CD8-positive, alpha-beta memory T cell (primary cell): Measurements from ENCODE around the gene MAP2. TPM values are rescaled to one million over a fixed set of nuclear protein-coding genes. Genes with fewer than 3 reads are reported as not detected.
"Not testable (repeated sequence)": the region's sequence is repeated elsewhere in the genome, so short reads cannot be mapped to it uniquely, and the experiment has no call there.

Experiments used
- CTCF ChIA-PET: fragments of 350-600 bp; sonication (Branson Sonifier 250); formaldehyde crosslinking; loops from one replicate; lab custom pipeline; 2021; ENCODE audit warnings: antibody characterized with exemption; lab: Charles Lee
- POLR2A ChIA-PET: fragments of 350-600 bp; sonication (Branson Sonifier 250); formaldehyde crosslinking; loops from one replicate; lab custom pipeline; 2021; ENCODE audit warnings: antibody characterized with exemption; lab: Charles Lee
- DNase-seq, 5 donors: peaks; one replicate each; pipeline versions ENCODE4 v3.0.0 to v3.0.0-alpha.2; 2020 to 2022; ENCODE audit warnings: mixed read lengths in 1 of 5
- H3K27ac ChIP-seq: one replicate; pipeline ENCODE4 v1.7.0; 2013; ENCODE audit warnings: low read depth, mild to moderate bottlenecking, low read length, moderate library complexity
- H3K27me3 ChIP-seq: 2 replicates; pipeline ENCODE4 v1.7.0; 2013; ENCODE audit warnings: low read length, mild to moderate bottlenecking; ENCODE audit not compliant: insufficient read depth, poor library complexity, severe bottlenecking
- H3K36me3 ChIP-seq: 2 replicates; pipeline ENCODE4 v1.7.0; 2013; ENCODE audit warnings: mild to moderate bottlenecking, low read length, moderate library complexity; ENCODE audit not compliant: insufficient read depth
- H3K4me1 ChIP-seq: 2 replicates; pipeline ENCODE4 v1.7.0; 2013; ENCODE audit warnings: mild to moderate bottlenecking, low read length, moderate library complexity; ENCODE audit not compliant: insufficient read depth
- H3K4me3 ChIP-seq: 2 replicates; pipeline ENCODE4 v1.7.0; 2013; ENCODE audit warnings: mild to moderate bottlenecking, low read length
- H3K9me3 ChIP-seq: 2 replicates; pipeline ENCODE4 v1.7.0; 2013; ENCODE audit warnings: mild to moderate bottlenecking, low read length
- H3K27ac Mint-ChIP-seq, 8 donors: one replicate each; pipeline ENCODE4 v1.8.0; 2020 to 2021; ENCODE audit warnings: mixed read lengths in 8 of 8, mild to moderate bottlenecking in 6 of 8, inconsistent platforms in 3 of 8, moderate library complexity in 3 of 8
- H3K27me3 Mint-ChIP-seq, 2 donors: one replicate each; pipeline ENCODE4 v1.8.0; 2020 to 2021; ENCODE audit warnings: mixed read lengths in 2 of 2, mild to moderate bottlenecking in 1 of 2, moderate library complexity in 1 of 2
- H3K36me3 Mint-ChIP-seq, 3 donors: one replicate each; pipeline ENCODE4 v1.8.0; 2020 to 2021; ENCODE audit warnings: mixed read lengths in 3 of 3, inconsistent platforms in 1 of 3, mild to moderate bottlenecking in 1 of 3
- H3K4me1 Mint-ChIP-seq, 3 donors: one replicate each; pipeline ENCODE4 v1.8.0; 2020 to 2021; ENCODE audit warnings: mixed read lengths in 3 of 3, inconsistent platforms in 1 of 3, mild to moderate bottlenecking in 1 of 3
- H3K4me3 Mint-ChIP-seq, 7 donors: one replicate each; pipeline ENCODE4 v1.8.0; 2020 to 2021; ENCODE audit warnings: mixed read lengths in 7 of 7, mild to moderate bottlenecking in 6 of 7, moderate library complexity in 4 of 7, inconsistent platforms in 2 of 7
- H3K9me3 Mint-ChIP-seq, 5 donors: one replicate each; pipeline ENCODE4 v1.8.0; 2020 to 2022; ENCODE audit warnings: mixed read lengths in 5 of 5, mild to moderate bottlenecking in 3 of 5, moderate library complexity in 2 of 5, inconsistent platforms in 1 of 5
- polyA plus RNA-seq: library from polyadenylated mRNA; unstranded; fragments of 300-500 nt; fragmentation: Illumina TruSeq; gene quantifications from one replicate; pipeline ENCODE4 v1.2.3, GENCODE V29; 2021
- total RNA-seq, 2 experiments: library from RNA; stranded (reverse); gene quantifications; one replicate each; pipeline ENCODE4 v1.2.3, GENCODE V29; 2021

MAP2 gene
- total and polyA plus RNA-seq, 3 experiments from 2014 or later = 0.08 TPM; not detected in 2

GRCh38 chr2:209593930-209594329 is 170.1 kb downstream of the MAP2 start:
- POLR2A ChIA-PET = no interaction called here
- no peak overlapping the region for H3K4me3 ChIP-seq
- no peaks in the 10 kb centered on the region for H3K27me3 ChIP-seq

GRCh38 chr2:209596262-209596661 is 172.4 kb downstream of the MAP2 start:
- Mint-ChIP-seq H3K4me3 (no peak overlapping the region), H3K9me3 (peaks cover 0 to 4% (median 3%) of the 10 kb centered on the region in 5 donors), H3K27ac (no peak overlapping the region), H3K4me1 (no peaks in the 10 kb centered on the region), H3K27me3 (no peaks in the 10 kb centered on the region), H3K36me3 (no peaks in the 10 kb centered on the region)
- Histone ChIP-seq H3K4me1 (no peaks in the 10 kb centered on the region), H3K9me3 (no peaks in the 10 kb centered on the region), H3K4me3 (no peak overlapping the region), H3K27ac (no peak overlapping the region), H3K36me3 (no peaks in the 10 kb centered on the region), H3K27me3 (no peaks in the 10 kb centered on the region)
- ChIA-PET POLR2A (no interaction called here), CTCF (no interaction called here)
- no peak for DNase-seq

More at GRCh38 chr2:209593930-209594329, 170.1 kb downstream of the MAP2 start:
- Histone ChIP-seq H3K9me3 (no peaks in the 10 kb centered on the region), H3K27ac (no peak overlapping the region), H3K36me3 (no peaks in the 10 kb centered on the region), H3K4me1 (no peaks in the 10 kb centered on the region)
- DNase-seq = no peak
- no peaks in the 10 kb centered on the region for H3K27me3 Mint-ChIP-seq
- H3K4me1 Mint-ChIP-seq = no peaks in the 10 kb centered on the region
- no peak overlapping the region for H3K4me3 Mint-ChIP-seq
- H3K9me3 Mint-ChIP-seq = peaks cover 0 to 5% (median 4%) of the 10 kb centered on the region in 5 donors
- H3K27ac Mint-ChIP-seq = no peak overlapping the region
- CTCF ChIA-PET = no interaction called here
- no peaks in the 10 kb centered on the region for H3K36me3 Mint-ChIP-seq

- H3K4me3 Mint-ChIP-seq, DNase-seq, CTCF ChIA-PET, H3K27ac Mint-ChIP-seq, POLR2A ChIA-PET, H3K27me3 Mint-ChIP-seq, H3K27me3 ChIP-seq, H3K4me1 Mint-ChIP-seq, H3K36me3 Mint-ChIP-seq, H3K4me1 ChIP-seq, H3K4me3 ChIP-seq, H3K9me3 ChIP-seq, H3K9me3 Mint-ChIP-seq, H3K27ac ChIP-seq, H3K36me3 ChIP-seq: not testable (repeated sequence)
These were observed 174.4 kb downstream of the MAP2 start for GRCh38 chr2:209598227-209598626.

- Mint-ChIP-seq H3K36me3 (no peaks in the 10 kb centered on the region), H3K4me1 (no peaks in the 10 kb centered on the region), H3K27ac (no peak overlapping the region), H3K9me3 (peaks cover 0 to 3% (median 0%) of the 10 kb centered on the region in 5 donors), H3K27me3 (no peaks in the 10 kb centered on the region), H3K4me3 (no peak overlapping the region)
- no peak for DNase-seq
- Histone ChIP-seq H3K4me3 (no peak overlapping the region), H3K27ac (no peak overlapping the region), H3K27me3 (no peaks in the 10 kb centered on the region), H3K36me3 (no peaks in the 10 kb centered on the region), H3K9me3 (no peaks in the 10 kb centered on the region), H3K4me1 (no peaks in the 10 kb centered on the region)
- ChIA-PET POLR2A (no interaction called here), CTCF (no interaction called here)
These were observed 176.7 kb downstream of the MAP2 start for GRCh38 chr2:209600341-209601171.

- no peak for DNase-seq
- no peaks in the 10 kb centered on the region for H3K36me3 ChIP-seq
- Mint-ChIP-seq H3K4me1 (no peaks in the 10 kb centered on the region), H3K27me3 (no peaks in the 10 kb centered on the region), H3K4me3 (no peak overlapping the region), H3K36me3 (no peaks in the 10 kb centered on the region), H3K9me3 (peaks cover 0 to 3% (median 0%) of the 10 kb centered on the region in 5 donors), H3K27ac (no peak overlapping the region)
- no peak overlapping the region for H3K4me3 ChIP-seq
- ChIA-PET CTCF (no interaction called here), POLR2A (no interaction called here)
- no peak overlapping the region for H3K27ac ChIP-seq
- no peaks in the 10 kb centered on the region for H3K4me1 ChIP-seq
- no peaks in the 10 kb centered on the region for H3K9me3 ChIP-seq
- no peaks in the 10 kb centered on the region for H3K27me3 ChIP-seq
These were observed 177.7 kb downstream of the MAP2 start for GRCh38 chr2:209601497-209601896.

GRCh38 chr2:209602259-209602658 is 178.4 kb downstream of the MAP2 start:
- peaks cover 0 to 4% (median 0%) of the 10 kb centered on the region in 5 donors for H3K9me3 Mint-ChIP-seq

GRCh38 chr2:209609531-209609930 is 185.7 kb downstream of the MAP2 start:
- Mint-ChIP-seq H3K4me1 (no peaks in the 10 kb centered on the region), H3K27ac (no peak overlapping the region), H3K4me3 (no peak overlapping the region), H3K36me3 (no peaks in the 10 kb centered on the region), H3K9me3 (peaks cover 0 to 9% (median 2%) of the 10 kb centered on the region in 5 donors), H3K27me3 (no peaks in the 10 kb centered on the region)
- H3K4me1 ChIP-seq = no peaks in the 10 kb centered on the region
- no peaks in the 10 kb centered on the region for H3K9me3 ChIP-seq
- ChIA-PET CTCF (no interaction called here), POLR2A (no interaction called here)
- DNase-seq = no peak
- no peak overlapping the region for H3K27ac ChIP-seq
- H3K27me3 ChIP-seq = no peaks in the 10 kb centered on the region
- no peaks in the 10 kb centered on the region for H3K36me3 ChIP-seq
- no peak overlapping the region for H3K4me3 ChIP-seq

More at GRCh38 chr2:209602259-209602658, 178.4 kb downstream of the MAP2 start:
- no peak for DNase-seq
- H3K9me3 ChIP-seq = no peaks in the 10 kb centered on the region
- no peak overlapping the region for H3K4me3 ChIP-seq
- H3K36me3 Mint-ChIP-seq = no peaks in the 10 kb centered on the region
- H3K36me3 ChIP-seq = no peaks in the 10 kb centered on the region
- POLR2A ChIA-PET = no interaction called here
- H3K4me1 ChIP-seq = no peaks in the 10 kb centered on the region
- CTCF ChIA-PET = no interaction called here
- no peaks in the 10 kb centered on the region for H3K27me3 Mint-ChIP-seq
- H3K4me1 Mint-ChIP-seq = no peaks in the 10 kb centered on the region
- no peak overlapping the region for H3K27ac Mint-ChIP-seq
- H3K4me3 Mint-ChIP-seq = no peak overlapping the region
- H3K27me3 ChIP-seq = no peaks in the 10 kb centered on the region
- no peak overlapping the region for H3K27ac ChIP-seq

- Mint-ChIP-seq H3K9me3 (peaks cover 0 to 9% (median 2%) of the 10 kb centered on the region in 5 donors), H3K4me3 (no peak overlapping the region), H3K4me1 (no peaks in the 10 kb centered on the region), H3K27me3 (no peaks in the 10 kb centered on the region), H3K27ac (no peak overlapping the region), H3K36me3 (no peaks in the 10 kb centered on the region)
- POLR2A ChIA-PET = no interaction called here
- H3K27ac ChIP-seq = no peak overlapping the region
- H3K4me3 ChIP-seq = no peak overlapping the region
- H3K4me1 ChIP-seq = no peaks in the 10 kb centered on the region
- no peaks in the 10 kb centered on the region for H3K27me3 ChIP-seq
- H3K9me3 ChIP-seq = no peaks in the 10 kb centered on the region
- CTCF ChIA-PET = no interaction called here
- H3K36me3 ChIP-seq = no peaks in the 10 kb centered on the region
- no peak for DNase-seq
These were observed 186.8 kb downstream of the MAP2 start for GRCh38 chr2:209610631-209611030.
